GM12874 (cell line): ENCODE measurements around the gene IFIT5.

Source experiments
- CTCF ChIP-seq: IDR thresholded peaks from 2 replicates; pipeline ENCODE4 v1.5.1; 2011; ENCODE audit warnings: low read depth, mild to moderate bottlenecking, control low read depth, low read length, moderate library complexity; ENCODE audit not compliant: insufficient read depth

Gene IFIT5

GRCh38 chr10:89388806-89389205 is 25.6 kb upstream of the IFIT5 start:
- no peak for TF ChIP-seq CTCF

DNA sequence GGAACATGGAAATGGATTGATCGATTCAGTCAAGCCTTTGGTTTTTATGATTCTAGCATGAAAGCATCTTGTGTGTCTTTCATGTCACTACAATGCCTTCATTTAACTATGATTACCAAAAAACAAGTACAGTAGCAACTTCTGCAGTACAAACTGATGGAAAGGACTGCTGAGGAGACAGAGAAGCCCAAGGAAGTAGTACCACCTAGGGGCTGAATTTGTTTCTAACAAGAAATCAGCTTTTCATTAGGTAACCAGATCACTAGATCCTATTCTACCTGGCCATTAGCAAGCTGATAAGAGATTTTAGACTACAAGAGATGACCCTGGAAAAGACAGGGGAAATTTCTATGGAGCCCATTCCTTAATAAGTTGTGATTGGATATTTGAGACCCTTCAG is 25.1 kb upstream of the IFIT5 start:
- peak; percentile 6; the same call in 1 of the 2 replicates for TF ChIP-seq CTCF

DNA sequence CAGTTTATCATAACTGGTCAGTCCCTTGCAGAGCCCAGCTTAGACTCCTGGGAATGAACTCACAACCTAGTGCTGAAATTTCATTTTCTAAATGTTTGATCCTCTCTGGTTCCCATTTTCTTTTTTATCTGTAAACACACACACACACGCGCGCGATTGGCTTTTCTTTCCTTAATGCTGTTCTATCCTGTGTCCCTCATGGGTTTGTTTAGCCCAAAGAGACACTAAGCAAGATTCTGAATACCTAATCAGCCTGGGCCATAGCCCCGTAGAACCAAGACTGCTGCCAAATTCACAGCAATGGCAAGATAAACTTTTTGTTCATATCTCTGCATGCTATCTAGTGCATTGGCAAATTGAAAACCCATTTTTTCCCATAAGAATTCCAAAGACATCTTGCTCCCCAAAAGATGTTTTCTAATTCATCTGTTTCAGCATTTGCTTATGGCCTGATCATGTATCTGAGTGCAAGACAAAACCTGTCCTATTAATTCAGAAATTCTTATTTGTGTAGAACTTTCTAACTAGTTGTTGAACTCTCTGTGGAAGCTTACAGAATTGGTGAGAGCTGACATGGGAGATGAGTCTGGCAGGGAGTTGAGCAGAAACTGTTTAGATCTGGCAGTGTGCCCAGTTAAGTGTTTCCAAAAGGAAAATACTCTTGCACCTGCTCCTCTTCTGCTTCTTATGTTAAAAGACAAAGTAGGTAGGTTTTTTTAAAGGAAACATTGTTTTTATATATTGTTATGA is 23.7 kb upstream of the IFIT5 start:
- TF ChIP-seq CTCF = no peak

- TF ChIP-seq CTCF = no peak
These were observed 22.2 kb upstream of the IFIT5 start, which contains the start of gene IFIT1 for GRCh38 chr10:89391907-89392756. Gene IFIT1 (plus strand): TSS chr10:89392623. CDS start chr10:89392713, 90 bp downstream.

GRCh38 chr10:89392974-89393373 is 21.4 kb upstream of the IFIT5 start:
- no peak for TF ChIP-seq CTCF

DNA sequence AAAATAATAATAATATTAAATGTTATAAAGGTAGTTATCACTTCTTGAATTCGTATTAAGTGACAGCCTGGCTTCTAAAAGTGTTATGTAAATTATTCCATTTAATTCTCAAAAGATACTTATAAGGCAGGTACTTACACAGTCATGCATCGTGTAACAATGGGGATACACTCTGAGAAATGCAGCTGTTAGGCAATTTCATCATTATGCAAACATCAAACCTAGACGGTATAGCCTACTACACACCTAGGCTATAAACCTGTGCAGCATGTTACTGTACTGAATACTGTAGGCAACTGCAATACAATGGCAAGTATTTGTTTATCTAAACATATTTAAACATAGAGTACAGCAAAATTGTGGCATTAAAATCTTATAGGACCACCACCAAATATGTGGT is 20.5 kb upstream of the IFIT5 start:
- TF ChIP-seq CTCF = no peak

DNA sequence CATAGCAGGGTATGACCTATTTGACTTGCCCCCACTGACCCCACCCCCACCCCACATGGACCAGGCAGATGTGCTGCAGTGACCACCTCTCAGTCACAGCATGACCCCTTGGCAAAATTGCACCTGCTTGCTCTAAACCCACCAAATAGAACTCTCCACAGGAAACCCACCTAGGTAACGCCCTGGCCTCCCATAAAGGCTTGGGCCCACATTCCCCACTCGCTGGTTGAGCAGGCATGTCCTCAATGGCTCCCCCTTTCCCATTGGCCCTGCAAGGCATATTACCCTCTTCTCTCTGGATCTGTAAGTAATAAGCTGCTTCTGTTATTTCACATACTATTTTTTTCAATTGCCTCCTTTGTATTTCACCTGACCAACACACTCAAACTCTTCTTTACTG is 19.2 kb upstream of the IFIT5 start:
- TF ChIP-seq CTCF = no peak
